Heart left ventricle (tissue), 16 donors: ENCODE measurements around the gene BATF. TPM values are rescaled to one million over a fixed set of nuclear protein-coding genes. Genes with fewer than 3 reads are reported as not detected.

ENCODE experiments used
- ATAC-seq, 4 donors: fragments of 200-7000 bp; cut with Tn5 transposase; one replicate each; pipeline ENCODE4 v1.9.1; 2020 to 2022; ENCODE audit warnings: moderate library complexity in 4 of 4, mild to moderate bottlenecking in 3 of 4, moderate number of reproducible peaks in 1 of 4
- DNase-seq, 5 donors: peaks; one replicate each; pipeline ENCODE4 v3.0.0-alpha.2; 2020
- H3K27ac ChIP-seq, 12 donors: fragments of 200-600 bp; sonication (generic) in 4 of 12; one replicate each; pipeline versions ENCODE4 v1.5.0 to v1.8.0; 2016 to 2022; ENCODE audit warnings: mild to moderate bottlenecking in 2 of 12
- H3K27me3 ChIP-seq, 9 donors: fragments of 200-600 bp; sonication (generic) in 2 of 9; one replicate each; pipeline versions ENCODE4 v1.5.1 to v1.8.0; 2016 to 2022; ENCODE audit warnings: mild to moderate bottlenecking in 3 of 9
- H3K36me3 ChIP-seq, 9 donors: fragments of 200-600 bp; sonication (generic) in 2 of 9; one replicate each; pipeline versions ENCODE4 v1.5.0 to v1.8.0; 2018 to 2022; ENCODE audit warnings: mild to moderate bottlenecking in 2 of 9
- H3K4me1 ChIP-seq, 12 donors: fragments of 200-600 bp; sonication (generic) in 4 of 12; one replicate each; pipeline versions ENCODE4 v1.5.0 to v1.8.0; 2016 to 2022; ENCODE audit warnings: mild to moderate bottlenecking in 3 of 12
- H3K4me3 ChIP-seq, 12 donors: fragments of 200-600 bp; sonication (generic) in 4 of 12; one replicate each; pipeline versions ENCODE4 v1.5.0 to v1.8.0; 2017 to 2022; ENCODE audit warnings: mild to moderate bottlenecking in 9 of 12, moderate library complexity in 4 of 12
- H3K9me3 ChIP-seq, 12 donors: fragments of 200-600 bp; sonication (generic) in 4 of 12; one replicate each; pipeline versions ENCODE4 v1.5.0 to v1.8.0; 2016 to 2022; ENCODE audit warnings: mild to moderate bottlenecking in 1 of 12
- CTCF ChIP-seq, 12 donors: fragments of 200-600 bp; sonication (generic) in 4 of 12; IDR thresholded peaks; one replicate each; pipeline versions ENCODE4 v1.5.0 to v1.8.0; 2018 to 2022; ENCODE audit warnings: antibody characterized with exemption in 12 of 12, mild to moderate bottlenecking in 5 of 12
- POLR2A ChIP-seq, 2 donors: fragments of 450-650 bp; IDR thresholded peaks; one replicate each; pipeline ENCODE4 v1.6.1; 2017; ENCODE audit warnings: antibody characterized with exemption in 2 of 2, mild to moderate bottlenecking in 2 of 2, moderate library complexity in 2 of 2
- WGBS, 4 donors: extraction: QIAGEN DNeasy Blood & Tissue Kit in 2 of 4; methylation state at CpG; one replicate each; pipeline versions ENCODE4 v1.1.5 to v1.1.7; 2013 to 2018; 5-methylcytosine and 5-hydroxymethylcytosine counted together
- intact Hi-C, 10 donors: fragments of 100-400 bp; cut with DNase I; formaldehyde crosslinking; loops; one replicate each; pipeline versions ENCODE4 v1.11.1 to v1.14.2; 2022
- polyA plus RNA-seq, 2 donors: library from polyadenylated mRNA; stranded (reverse); fragments of 200-250 nt; gene quantifications; one replicate each; pipeline ENCODE4 v1.2.3, GENCODE V29; 2013
- total RNA-seq, 9 donors: library from RNA; depleted of rRNA in 2 of 9; stranded (reverse); fragments of >200 nt in 2 of 9; fragmentation: NEBNext Ultra II Directional in 3 of 9; extraction: Animal tissue kit (Norgen Biotek cat#: 25700) in 3 of 9; gene quantifications; one replicate each; pipeline versions ENCODE4 v1.1.0 to v1.2.4, GENCODE V29; 2016 to 2023
- donor health status: ischemic (EF 13 %, LVEDD 7.1; RV severe dilation, severe dysfunction).
- donor health status: healthy with polysubstance abuse.
- donor health status: DM: no; HTN: yes; CAD: no.
- donor health status: DM: no; HTN: no; CAD: no.
- donor health status: ischemic (EF 25% LVEDD 6.9; RV normal size, moderate dysfunction).
- donor health status: ischemic (EF 25% LVEDD 5.7; RV mildly dilated, moderate dysfunction).
- donor health status: healthy.
- donor health status: DM: yes; HTN: yes; CAD: no.
- donor health status: ischemic (EF 35%, LVEDD 5.7; RV mildly dilated, moderate dysfunction).
- donor health status: nonischemic (EF 11% LVEDD 7.7; RV severe dilation, severe dysfunction).
- donor health status: DM: yes; HTN: yes; CAD: no.
- donor health status: PGD.
- donor health status: ischemic (EF 29% LVEDD 5.4; RV normal size, mild dysfunction).
- donor health status: nonischemic (EF 23%, LVEDD 6.1; RV moderate dilation, normal function).

BATF gene
- total and polyA plus RNA-seq, 11 donors = 0.40 to 8.3 (median 1.0) TPM; not detected in 1

- Histone ChIP-seq H3K27me3 (no peaks in the 10 kb centered on the region), H3K4me1 (peaks cover 0 to 17% (median 0%) of the 10 kb centered on the region in 12 donors), H3K4me3 (no peak overlapping the region), H3K36me3 (no peaks in the 10 kb centered on the region), H3K9me3 (peaks cover 0 to 12% (median 0%) of the 10 kb centered on the region in 12 donors), H3K27ac (no peak overlapping the region)
- ATAC-seq (no peak), DNase-seq (no peak)
- intact Hi-C loops = loop anchor here in 7 of 10 donors (2.0 to 5.0 kb wide), 3 partner anchors 62 to 253 kb away; no protein-coding TSS in a partner anchor
- TF ChIP-seq POLR2A (IDR thresholded peaks at IDR 0.05) (no peak), CTCF (IDR thresholded peaks at IDR 0.05) (no peak)
- 74 to 94% (median 88%) methylated on average over 6 of the region's 6 CpGs for WGBS, 4 donors
These were observed 37.4 kb downstream of the BATF start for GRCh38 chr14:75559451-75560222.

GRCh38 chr14:75561013-75561432 lies 38.8 kb downstream of the BATF start:
- 2 to 7% (median 5%) methylated on average over 6 of the region's 6 CpGs for WGBS, 4 donors
- Histone ChIP-seq H3K36me3 (no peaks in the 10 kb centered on the region), H3K27ac (no peak overlapping the region), H3K9me3 (peaks cover 0 to 12% (median 0%) of the 10 kb centered on the region in 12 donors), H3K4me1 (peaks cover 0 to 17% (median 0%) of the 10 kb centered on the region in 12 donors), H3K27me3 (no peaks in the 10 kb centered on the region), H3K4me3 (no peak overlapping the region)
- TF ChIP-seq CTCF (IDR thresholded peaks at IDR 0.05) (peak; percentile 57 to 80 (median 70)), POLR2A (IDR thresholded peaks at IDR 0.05) (no peak)
- ATAC-seq (peak; percentile 63 to 88 (median 87)), DNase-seq (peak in 4 of 5 donors; percentile 61 to 73 (median 67))
- intact Hi-C loops = loop anchor here in 6 of 10 donors (2.0 to 5.0 kb wide), 3 partner anchors 64 to 254 kb away; no protein-coding TSS in a partner anchor

- intact Hi-C loops = loop anchor here in 5 of 10 donors (5.0 kb wide), 2 partner anchors 65 to 255 kb away; no protein-coding TSS in a partner anchor
- Histone ChIP-seq H3K36me3 (no peaks in the 10 kb centered on the region), H3K4me3 (no peak overlapping the region), H3K9me3 (peaks cover 0 to 7% (median 0%) of the 10 kb centered on the region in 12 donors), H3K4me1 (peaks cover 0 to 17% (median 0%) of the 10 kb centered on the region in 12 donors), H3K27me3 (no peaks in the 10 kb centered on the region), H3K27ac (no peak overlapping the region)
- no peak for DNase-seq
- no peak for ATAC-seq
- 56 to 62% (median 59%) methylated on average over 7 of the region's 7 CpGs for WGBS, 4 donors
- no peak for TF ChIP-seq CTCF (IDR thresholded peaks at IDR 0.05)
- no peak for TF ChIP-seq POLR2A (IDR thresholded peaks at IDR 0.05)
These were observed 39.8 kb downstream of the BATF start for GRCh38 chr14:75562089-75562488.

GRCh38 chr14:75562489-75562888 lies 40.2 kb downstream of the BATF start:
- peaks cover 0 to 17% (median 0%) of the 10 kb centered on the region in 12 donors for H3K4me1 ChIP-seq
- TF ChIP-seq POLR2A (IDR thresholded peaks at IDR 0.05) = no peak
- TF ChIP-seq CTCF (IDR thresholded peaks at IDR 0.05) = no peak
- no peak for DNase-seq
- H3K36me3 ChIP-seq = no peaks in the 10 kb centered on the region
- intact Hi-C loops = loop anchor here in 5 of 10 donors (5.0 kb wide), 2 partner anchors 65 to 255 kb away; no protein-coding TSS in a partner anchor
- no peak for ATAC-seq
- no peak overlapping the region for H3K27ac ChIP-seq
- whole genome bisulfite sequencing, 4 donors = 75 to 80% (median 79%) methylated on average over 4 of the region's 4 CpGs
- no peaks in the 10 kb centered on the region for H3K27me3 ChIP-seq
- no peak overlapping the region for H3K4me3 ChIP-seq
- peaks cover 0 to 4% (median 0%) of the 10 kb centered on the region in 12 donors for H3K9me3 ChIP-seq
